GM21717 (cell line): Measurements from ENCODE around the gene LILRB3.
"Not testable (repeated sequence)": the region's sequence is repeated elsewhere in the genome, so short reads cannot be mapped to it uniquely, and the experiment has no call there.

Experiments
- ATAC-seq: cut with Tn5 transposase; IDR thresholded peaks from one replicate; pipeline ENCODE4 v1.9.1; 2021; ENCODE audit warnings: mild to moderate bottlenecking, moderate library complexity; ENCODE audit not compliant: unreplicated experiment

LILRB3 gene

GRCh38 chr19:54222474-54223276 lies at the start of gene LILRB3:
LILRB3 (minus strand) TSS chr19:54223007; CDS start chr19:54222976, 31 bp downstream.
- ATAC-seq, result not testable (repeated sequence)

GRCh38 chr19:54272181-54272580 lies 49.4 kb upstream of the LILRB3 start:
- not testable (repeated sequence) for ATAC-seq

- not testable (repeated sequence) for ATAC-seq
These were observed 48.8 kb upstream of the LILRB3 start for GRCh38 chr19:54271587-54271986.

- ATAC-seq, result no peak
These were observed 48.3 kb upstream of the LILRB3 start for GRCh38 chr19:54271106-54271505.

GRCh38 chr19:54268936-54269335 lies 46.1 kb upstream of the LILRB3 start:
- ATAC-seq, result no peak

GRCh38 chr19:54266133-54266532 lies 43.3 kb upstream of the LILRB3 start:
- no peak for ATAC-seq

GRCh38 chr19:54262470-54262869 lies 39.7 kb upstream of the LILRB3 start:
- ATAC-seq, result no peak

GRCh38 chr19:54262066-54262465 lies 39.3 kb upstream of the LILRB3 start:
- no peak for ATAC-seq

- no peak for ATAC-seq
These were observed 34.3 kb upstream of the LILRB3 start, which contains the start of gene LILRB5 for GRCh38 chr19:54257116-54257480. LILRB5 (minus strand) TSS chr19:54257273; CDS start chr19:54257193, 80 bp downstream.

DNA sequence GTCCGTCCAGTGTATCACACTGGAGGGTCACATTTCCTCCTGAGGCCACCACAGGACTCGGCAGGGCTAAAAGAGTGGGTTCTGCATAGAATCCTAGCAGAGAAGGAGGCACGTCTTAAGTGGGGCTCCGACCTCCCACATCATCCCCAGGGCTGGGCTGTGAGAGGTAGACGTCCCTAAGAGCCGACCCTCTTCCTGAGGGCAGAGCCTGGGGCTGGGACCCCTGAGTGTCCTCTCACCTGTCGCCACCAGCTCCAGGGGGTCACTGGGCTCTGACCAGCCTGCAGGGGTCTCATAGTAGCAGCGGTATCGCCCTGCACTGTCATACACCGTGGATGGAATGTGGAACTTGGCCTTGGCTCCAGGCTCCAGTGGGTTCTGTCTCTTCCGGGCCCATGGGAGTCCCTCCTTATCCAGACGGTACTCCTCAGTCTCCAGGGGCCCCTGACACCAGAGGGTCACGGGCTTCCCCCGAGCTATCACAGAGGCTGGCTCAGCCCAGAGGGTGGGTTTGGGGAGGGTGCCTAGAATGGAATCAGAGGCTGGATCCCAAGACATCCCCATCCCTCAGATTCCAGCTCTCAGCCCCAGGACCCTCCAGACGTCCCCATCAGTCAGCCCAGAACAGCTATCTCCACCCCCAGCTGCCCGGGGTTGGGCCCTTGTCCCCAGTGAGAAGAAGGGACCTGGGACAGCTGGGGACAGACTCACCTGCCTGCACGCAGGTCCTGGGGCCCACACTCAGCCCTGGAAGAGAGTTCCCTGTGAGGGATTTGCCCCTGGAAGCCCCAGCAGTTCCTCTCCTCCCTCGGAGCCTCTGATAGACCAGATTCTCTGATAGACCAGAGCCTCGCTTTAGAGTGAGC lies 33.7 kb upstream of the LILRB3 start:
- no peak for ATAC-seq

GRCh38 chr19:54255105-54255775 lies 32.4 kb upstream of the LILRB3 start:
- ATAC-seq, result no peak

DNA sequence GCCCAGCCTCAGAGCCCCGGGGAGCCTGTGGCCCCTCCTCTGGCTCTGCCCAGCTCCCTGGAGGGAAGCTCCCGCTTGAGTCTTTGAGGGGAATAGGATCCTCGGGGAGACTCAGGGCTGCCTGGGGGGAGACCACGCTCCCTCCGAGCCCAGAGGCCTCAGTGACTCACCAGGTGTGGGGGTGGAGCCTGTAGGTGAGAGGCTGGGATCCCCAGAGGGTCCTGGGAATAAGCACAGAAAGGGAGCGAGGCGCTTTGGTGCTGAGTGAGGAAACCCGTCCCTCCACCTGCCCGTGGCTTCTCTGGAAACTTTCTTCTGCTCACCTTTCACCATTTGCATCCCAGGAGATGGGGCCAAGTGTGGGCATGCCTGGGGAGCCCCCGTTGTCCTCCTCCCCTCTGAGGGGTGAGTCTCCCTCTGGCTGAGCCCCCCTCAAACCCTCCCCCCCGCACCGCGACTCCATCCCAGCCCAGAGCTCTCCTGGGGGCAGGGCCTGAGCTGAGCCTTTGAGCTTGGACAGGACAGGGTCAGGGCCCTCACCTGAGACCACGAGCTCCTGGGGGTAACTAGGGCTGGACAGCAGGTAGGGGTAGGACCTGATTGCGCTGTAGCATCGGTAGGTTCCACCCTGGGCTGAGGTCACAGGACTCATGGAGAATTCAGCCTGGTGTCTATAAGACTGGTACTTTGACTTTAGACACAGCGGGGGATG lies 31.5 kb upstream of the LILRB3 start:
- no peak for ATAC-seq

- no peak for ATAC-seq
These were observed 30.8 kb upstream of the LILRB3 start for GRCh38 chr19:54253331-54254194.

GRCh38 chr19:54252845-54253244 lies 30.0 kb upstream of the LILRB3 start:
- no peak for ATAC-seq

DNA sequence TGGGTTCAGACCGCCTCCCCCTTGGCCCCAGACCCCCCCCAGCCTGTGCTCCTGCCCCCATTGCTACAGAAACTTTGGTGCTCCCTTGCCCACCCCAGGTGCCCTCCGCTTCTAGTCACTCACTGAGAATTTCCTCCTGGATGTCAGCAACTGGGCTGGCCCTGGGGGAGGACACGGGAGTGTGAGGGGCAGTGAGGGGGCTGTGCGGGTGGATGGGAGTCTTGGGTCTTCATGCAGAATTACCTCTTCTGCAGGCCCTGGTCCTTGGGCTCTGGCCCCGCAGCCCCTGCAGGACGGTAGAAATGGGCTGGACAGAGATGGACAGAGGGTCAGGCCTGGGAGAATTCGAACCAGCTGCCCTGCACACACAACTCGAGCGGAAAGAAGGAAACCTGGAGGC lies 29.4 kb upstream of the LILRB3 start:
- no peak for ATAC-seq

DNA sequence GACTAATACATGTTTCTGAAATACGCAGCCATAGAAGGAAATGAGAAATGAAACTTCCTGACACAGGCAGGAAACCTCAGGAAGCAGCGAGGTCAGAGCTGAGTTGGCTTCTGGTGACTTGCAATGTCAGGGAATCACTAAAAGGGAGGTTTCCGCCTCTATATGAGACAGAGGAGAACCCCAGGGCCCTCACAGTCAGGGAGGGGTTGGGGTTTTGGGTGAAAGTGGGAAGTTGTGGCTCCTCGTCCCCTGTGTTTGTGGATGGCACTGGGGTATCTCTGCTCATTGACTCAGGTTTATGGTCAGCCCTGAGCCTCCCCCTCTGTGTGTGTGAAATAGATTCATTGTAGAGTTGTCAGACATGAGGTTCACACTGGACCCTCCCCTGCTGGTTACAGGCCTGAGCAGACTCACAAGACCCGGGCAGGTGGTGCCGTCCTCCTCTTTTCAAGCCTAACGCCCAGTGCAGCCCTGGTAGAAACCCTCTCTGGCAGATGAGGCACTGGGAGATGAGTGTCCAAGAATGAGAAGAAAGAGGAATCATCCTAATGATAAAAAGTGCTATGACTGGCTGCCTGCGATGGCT lies 25.3 kb upstream of the LILRB3 start:
- no peak for ATAC-seq

DNA sequence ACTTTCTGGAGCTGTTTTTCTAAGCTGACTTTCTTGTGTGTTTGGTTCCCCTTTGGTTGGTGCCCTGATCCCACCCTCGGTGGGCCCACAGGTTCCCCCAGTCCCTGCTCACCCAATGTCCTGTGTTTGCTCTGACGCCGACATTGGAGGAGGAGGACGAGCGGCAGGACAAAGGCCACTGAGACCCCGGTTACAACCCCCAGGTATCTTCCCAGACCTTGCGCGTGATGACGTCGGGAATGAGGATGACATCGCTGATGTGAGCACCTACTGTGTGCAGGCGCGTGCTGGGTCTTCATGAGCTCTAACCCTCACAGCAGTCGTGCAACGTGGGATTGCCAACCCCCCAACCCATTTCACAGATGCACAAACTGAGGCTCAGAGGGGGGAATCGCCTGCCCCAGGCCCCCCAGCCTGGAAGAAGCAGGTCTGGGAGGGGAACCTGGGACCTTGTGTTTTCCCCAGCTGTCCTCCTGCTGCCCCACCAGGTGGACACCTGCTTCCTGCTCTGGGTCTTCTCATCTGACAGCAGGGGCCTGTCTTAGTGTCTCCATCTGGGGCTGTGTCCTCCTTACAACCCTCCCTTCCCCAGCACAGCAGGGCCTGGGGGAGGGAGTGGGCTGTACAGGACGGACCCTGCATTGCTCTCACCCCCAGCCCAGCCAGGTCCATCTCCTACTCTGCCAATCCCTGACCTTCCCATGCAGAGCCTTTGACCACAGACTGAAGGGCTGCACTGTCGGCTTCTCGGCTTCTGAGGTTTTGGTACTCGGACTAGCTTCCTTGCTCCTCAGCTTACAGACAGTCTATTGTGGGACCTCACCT lies 24.5 kb upstream of the LILRB3 start:
- ATAC-seq, result no peak

DNA sequence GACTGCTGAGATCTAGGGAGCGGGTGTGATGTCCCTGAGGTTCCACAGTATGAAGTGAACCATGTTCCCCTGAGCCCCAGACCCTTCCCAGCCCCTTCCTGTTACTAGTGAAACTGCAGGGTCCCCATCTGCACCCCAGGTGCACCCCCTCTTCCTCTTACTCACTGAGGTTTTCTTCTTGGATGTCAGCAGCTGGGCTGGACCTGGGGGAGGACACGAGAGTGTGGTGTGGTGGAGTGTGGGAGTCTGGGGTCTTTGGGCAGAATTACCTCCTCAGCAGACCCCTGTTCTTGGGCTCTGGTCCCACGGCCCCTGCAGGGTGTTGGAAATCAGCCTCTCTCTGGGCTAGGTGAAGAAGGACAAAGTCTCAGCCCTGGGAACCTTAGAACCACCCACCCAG lies 23.1 kb upstream of the LILRB3 start:
- no peak for ATAC-seq
